NCI-H146 (cell line): ENCODE measurements around the gene CAMTA1.
"Not testable (repeated sequence)": the region's sequence is repeated elsewhere in the genome, so short reads cannot be mapped to it uniquely, and the experiment has no call there.

Source experiments
- DNase-seq: peaks from one replicate; lab custom pipeline; 2025; lab: John Stamatoyannopoulos, UW

Gene CAMTA1

GRCh38 chr1:6785318-6785727 lies at the start of gene CAMTA1:
Gene CAMTA1, plus strand, starts transcription at chr1:6785454. Its CDS starts 77 bp downstream, at chr1:6785531.
- DNase-seq, result no peak

GRCh38 chr1:6738987-6739676 lies 46.1 kb upstream of the CAMTA1 start:
- no peak for DNase-seq

- DNase-seq, result not testable (repeated sequence)
Observed at GRCh38 chr1:6742676-6743188, 42.5 kb upstream of the CAMTA1 start.

- DNase-seq, result peak; percentile 34
Observed at GRCh38 chr1:6743189-6744101, 41.8 kb upstream of the CAMTA1 start.

GRCh38 chr1:6745073-6745472 lies 40.2 kb upstream of the CAMTA1 start:
- no peak for DNase-seq

GRCh38 chr1:6747674-6748073 lies 37.6 kb upstream of the CAMTA1 start:
- no peak for DNase-seq

GRCh38 chr1:6750490-6750889 lies 34.8 kb upstream of the CAMTA1 start:
- DNase-seq, result no peak

- no peak for DNase-seq
Observed at GRCh38 chr1:6753320-6754140, 31.7 kb upstream of the CAMTA1 start.

- no peak for DNase-seq
Observed at GRCh38 chr1:6756457-6756856, 28.8 kb upstream of the CAMTA1 start.

- no peak for DNase-seq
Observed at GRCh38 chr1:6757719-6758435, 27.4 kb upstream of the CAMTA1 start.

- no peak for DNase-seq
Observed at GRCh38 chr1:6761196-6761737, 24.0 kb upstream of the CAMTA1 start.

- no peak for DNase-seq
Observed at GRCh38 chr1:6762060-6762459, 23.2 kb upstream of the CAMTA1 start.

- DNase-seq, result no peak
Observed at GRCh38 chr1:6770751-6771440, 14.4 kb upstream of the CAMTA1 start.

- DNase-seq, result no peak
Observed at GRCh38 chr1:6771441-6771769, 13.8 kb upstream of the CAMTA1 start.

GRCh38 chr1:6774381-6774780 lies 10.9 kb upstream of the CAMTA1 start:
- DNase-seq, result no peak

- DNase-seq, result no peak
Observed at GRCh38 chr1:6775261-6776043, 9.8 kb upstream of the CAMTA1 start.

GRCh38 chr1:6776389-6776788 lies 8.9 kb upstream of the CAMTA1 start:
- no peak for DNase-seq

GRCh38 chr1:6776895-6777294 lies 8.4 kb upstream of the CAMTA1 start:
- no peak for DNase-seq

GRCh38 chr1:6777813-6778212 lies 7.4 kb upstream of the CAMTA1 start:
- no peak for DNase-seq
